Measurements from ENCODE around the gene AMPD2. TPM values are rescaled to one million over a fixed set of nuclear protein-coding genes. Genes with fewer than 3 reads are reported as not detected.

The AMPD2 gene
- polyA plus RNA-seq, 2 of the 4 experiments (the other 2 are of a cell fraction), result 19.3 to 47.2 TPM

- ATAC-seq (no peak), DNase-seq (ENCODE audit: low read depth in 1 of 2, low spot score in 1 of 2) (no peak), FAIRE-seq (no peak)
- peaks cover 10% of the 10 kb centered on the region; the same call in 2 of the 3 replicates for H3K4me1 ChIP-seq
- WGBS (ENCODE audit: missing lambda C conversion rate), result 71% methylated on average over 2 of the region's 2 CpGs
- TF ChIP-seq GATA3 (IDR thresholded peaks at IDR 0.05; ENCODE audit: borderline replicate concordance), result no peak
- no peak for TF ChIP-seq REST (IDR thresholded peaks at IDR 0.05)
- no peak for TF ChIP-seq EHF (CRISPR knock-in tag; IDR thresholded peaks at IDR 0.05)
- no peak for TF ChIP-seq KDM1A (IDR thresholded peaks at IDR 0.05; ENCODE audit: low read depth)
- TF ChIP-seq E2F6 (IDR thresholded peaks at IDR 0.05; ENCODE audit: borderline replicate concordance, low read depth), result no peak
- TF ChIP-seq ELK1 (IDR thresholded peaks at IDR 0.05; ENCODE audit: low read depth, low read length), result no peak
- no peak for TF ChIP-seq NFE2L2 (conservative IDR thresholded peaks at IDR 0.05; ENCODE audit: low read length)
- TF ChIP-seq EHMT2 (IDR thresholded peaks at IDR 0.05; ENCODE audit: low read depth), result no peak
- no peak for TF ChIP-seq ZC3H11A (IDR thresholded peaks at IDR 0.05)
- TF ChIP-seq FOSB (CRISPR knock-in tag; IDR thresholded peaks at IDR 0.05), result no peak
- ChIA-PET CTCF (interaction anchor here (0.8 to 21.4 kb wide), 10 partner anchors 12 to 352 kb away, joined by 3 to 295 read pairs (median 46); partner anchors contain the start of genes AHCYL1 and GSTM4), POLR2A (interaction anchor here (1.1 to 1.5 kb wide), 2 partner anchors 93 to 135 kb away, joined by 3 to 4 read pairs; partner anchors contain the start of gene GNAI3)
- H3K4me2 ChIP-seq, result no peak overlapping the region
- H3K9me3 ChIP-seq, result no peaks in the 10 kb centered on the region
- no peak overlapping the region for H3K27ac ChIP-seq
- no peak overlapping the region for H3K4me3 ChIP-seq
Measured at GRCh38 chr1:109641861-109642260, 22.2 kb downstream of the AMPD2 start.

- TF ChIP-seq MYC (IDR thresholded peaks at IDR 0.05; ENCODE audit: borderline replicate concordance, low read length) (no peak), RAD21 (conservative IDR thresholded peaks at IDR 0.05 in 1 of 2, IDR thresholded peaks at IDR 0.05 in 1 of 2) (no peak), JUNB (IDR thresholded peaks at IDR 0.05) (no peak), TP53 (CRISPR knock-in tag; IDR thresholded peaks at IDR 0.05) (no peak), HOXB5 (CRISPR knock-in tag; IDR thresholded peaks at IDR 0.05) (no peak), POLR2AphosphoS2 (conservative IDR thresholded peaks at IDR 0.05; ENCODE audit: low read length) (no peak), CBX8 (IDR thresholded peaks at IDR 0.05) (no peak), PHF8 (IDR thresholded peaks at IDR 0.05; ENCODE audit: borderline replicate concordance, low read depth) (no peak), USF2 (IDR thresholded peaks at IDR 0.05) (no peak), ATOH8 (CRISPR knock-in tag; IDR thresholded peaks at IDR 0.05; ENCODE audit: low read depth) (no peak), RARB (CRISPR knock-in tag; IDR thresholded peaks at IDR 0.05) (no peak), CEBPB (IDR thresholded peaks at IDR 0.05) (no peak), CHD4 (IDR thresholded peaks at IDR 0.05; ENCODE audit: borderline replicate concordance) (no peak), ZC3H11A (IDR thresholded peaks at IDR 0.05) (no peak)
- CTCF ChIA-PET, result interaction anchor here (0.7 to 21.4 kb wide), 14 partner anchors 8 to 368 kb away, joined by 3 to 295 read pairs (median 4); partner anchors contain the start of genes GNAI3 and GSTM4
- Histone ChIP-seq H3K9me3 (no peaks in the 10 kb centered on the region), H3K4me3 (no peak overlapping the region), H3K27ac (no peak overlapping the region), H3K4me1 (peaks cover 9% of the 10 kb centered on the region; the same call in 2 of the 3 replicates), H3K4me2 (peak overlapping the region; percentile 71)
- FAIRE-seq (no peak), DNase-seq (ENCODE audit: low read depth in 1 of 2, low spot score in 1 of 2) (no peak), ATAC-seq (no peak)
- POLR2A ChIA-PET, result no interaction called here
- 33% methylated on average over 3 of the region's 3 CpGs for WGBS (ENCODE audit: missing lambda C conversion rate)
Measured at GRCh38 chr1:109642626-109643025, 23.0 kb downstream of the AMPD2 start.
